NCI-H128 (cell line): ENCODE measurements around the gene CUTC.

Experiments used
- DNase-seq: peaks from one replicate; lab custom pipeline; 2025; ENCODE audit not compliant: unreplicated experiment; lab: John Stamatoyannopoulos, UW

CUTC gene

GRCh38 chr10:99782447-99783286, 50.6 kb downstream of the CUTC start, which contains the start of gene ABCC2:
Gene ABCC2, plus strand, starts transcription at chr10:99782640. Its CDS starts 205 bp downstream, at chr10:99782845.
- DNase-seq = no peak

- no peak for DNase-seq
These were observed 52.1 kb downstream of the CUTC start for GRCh38 chr10:99784016-99784726.

- no peak for DNase-seq
These were observed 52.9 kb downstream of the CUTC start for GRCh38 chr10:99784727-99785441.

DNA sequence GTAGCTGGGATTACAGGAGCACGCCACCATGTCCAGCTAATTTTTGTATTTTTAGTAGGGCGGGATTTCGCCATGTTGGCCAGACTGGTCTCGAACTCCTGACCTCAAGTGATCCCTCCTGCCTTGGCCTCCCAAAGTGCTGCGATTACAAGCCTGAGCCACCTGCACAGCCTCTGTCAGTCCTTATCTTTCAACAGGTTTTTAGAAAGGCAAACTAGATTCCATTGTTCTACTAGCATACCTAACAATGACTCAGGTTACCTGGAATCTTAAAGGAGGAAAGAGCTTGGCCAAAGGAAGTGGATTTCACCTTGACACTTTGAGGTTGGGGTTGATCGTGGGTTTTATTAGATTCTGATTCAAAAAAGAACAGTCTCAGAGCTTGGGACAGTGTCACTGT, 53.6 kb downstream of the CUTC start:
- no peak for DNase-seq

DNA sequence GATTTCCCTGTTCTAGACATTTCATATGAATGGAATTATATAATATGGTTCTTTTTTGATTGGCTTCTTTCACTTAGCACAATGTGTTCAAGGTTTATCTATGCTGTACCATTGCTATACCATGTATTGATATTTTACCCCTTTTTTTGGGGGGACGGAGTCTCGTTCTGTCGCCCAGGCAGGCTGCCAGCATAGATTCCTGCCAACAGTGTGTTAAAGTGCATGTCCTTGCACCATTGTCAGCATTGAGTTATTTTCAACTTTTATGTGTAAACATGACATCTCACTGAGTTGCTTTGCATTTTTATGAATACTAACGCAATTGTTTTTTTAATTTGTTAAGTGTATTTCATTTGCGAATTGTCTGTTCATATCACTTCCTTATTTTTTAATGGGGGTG, 55.3 kb downstream of the CUTC start:
- DNase-seq = no peak

DNA sequence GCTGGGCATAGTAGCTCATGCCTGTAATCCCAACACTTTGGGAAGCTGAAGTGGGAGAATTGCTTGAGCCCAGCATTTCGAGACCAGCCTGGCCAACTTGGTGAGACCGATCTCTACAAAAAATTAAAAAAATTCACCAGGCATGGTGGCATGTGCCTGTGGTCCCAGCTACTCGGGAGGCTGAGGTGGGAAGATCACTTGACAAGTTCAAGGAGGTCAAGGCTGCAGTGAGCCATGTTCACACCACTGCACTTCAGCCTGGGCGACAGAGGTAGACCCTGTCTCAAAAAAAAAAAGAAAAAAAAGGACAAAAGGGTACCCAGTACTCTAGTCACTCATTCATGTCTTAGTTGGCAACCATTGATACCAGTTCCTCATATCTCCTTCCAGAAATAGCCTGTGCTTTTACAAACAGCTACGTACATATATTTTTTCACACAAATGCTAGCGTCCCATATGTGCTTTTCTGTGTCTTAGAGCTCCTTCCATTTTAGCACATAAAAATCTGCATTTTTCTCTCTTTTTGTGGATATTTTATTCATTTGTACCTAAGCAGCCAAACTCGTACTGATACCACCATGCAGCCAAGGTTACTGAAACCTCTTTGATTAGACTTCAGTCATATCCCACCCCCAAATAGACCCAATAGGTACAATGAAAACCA, 55.9 kb downstream of the CUTC start:
- DNase-seq = no peak

DNA sequence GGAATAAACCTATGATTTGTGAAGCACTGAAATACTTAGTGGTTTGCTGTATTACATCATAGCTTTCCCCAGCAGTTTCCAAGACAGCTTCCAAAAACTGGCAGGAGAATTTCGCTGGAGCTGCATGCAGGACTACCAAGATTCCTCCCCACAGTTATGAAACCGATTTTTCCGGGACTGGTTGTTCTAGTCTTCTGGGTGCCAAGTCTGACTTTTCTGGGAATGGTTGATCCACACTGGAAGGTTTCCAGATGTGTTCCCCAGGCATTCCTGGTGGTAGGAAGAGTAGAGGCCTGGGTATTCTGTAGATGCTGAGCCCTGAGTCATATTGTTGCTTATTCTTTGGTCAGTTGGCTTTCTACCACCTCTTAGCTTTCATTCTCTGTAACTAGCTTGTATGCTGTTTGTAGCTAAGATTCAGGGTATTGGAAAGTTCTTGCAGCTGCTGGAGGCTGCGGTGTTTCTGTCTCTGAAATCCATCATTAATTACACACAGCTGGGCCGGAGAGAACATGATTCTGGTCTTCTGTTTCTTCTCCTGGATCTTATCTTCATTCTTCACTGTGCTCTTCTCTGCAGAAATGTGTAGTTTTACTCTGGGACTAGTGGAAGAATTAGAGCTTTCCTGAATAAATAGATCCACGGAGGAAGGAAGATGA, 56.7 kb downstream of the CUTC start:
- no peak for DNase-seq

DNA sequence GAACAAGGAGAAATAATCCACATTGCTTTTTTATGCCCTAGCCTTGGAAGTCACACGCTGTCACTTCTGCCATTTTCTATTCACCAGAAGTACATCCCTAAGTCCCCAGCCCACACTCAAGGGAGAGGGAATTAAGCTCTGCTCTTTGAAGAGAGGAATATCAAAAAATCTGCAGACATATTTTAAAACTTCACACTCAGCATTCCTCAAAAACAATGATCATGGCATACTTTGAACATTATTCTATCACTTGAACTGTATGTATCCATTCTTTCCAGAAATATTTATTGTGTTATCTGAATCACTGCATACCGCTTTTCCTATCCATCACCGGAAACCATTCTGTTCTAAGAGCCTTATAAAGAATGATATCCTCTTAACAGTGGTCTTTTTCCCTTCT, 59.8 kb downstream of the CUTC start:
- no peak for DNase-seq

- DNase-seq = no peak
These were observed 61.8 kb downstream of the CUTC start for GRCh38 chr10:99793819-99794218.

DNA sequence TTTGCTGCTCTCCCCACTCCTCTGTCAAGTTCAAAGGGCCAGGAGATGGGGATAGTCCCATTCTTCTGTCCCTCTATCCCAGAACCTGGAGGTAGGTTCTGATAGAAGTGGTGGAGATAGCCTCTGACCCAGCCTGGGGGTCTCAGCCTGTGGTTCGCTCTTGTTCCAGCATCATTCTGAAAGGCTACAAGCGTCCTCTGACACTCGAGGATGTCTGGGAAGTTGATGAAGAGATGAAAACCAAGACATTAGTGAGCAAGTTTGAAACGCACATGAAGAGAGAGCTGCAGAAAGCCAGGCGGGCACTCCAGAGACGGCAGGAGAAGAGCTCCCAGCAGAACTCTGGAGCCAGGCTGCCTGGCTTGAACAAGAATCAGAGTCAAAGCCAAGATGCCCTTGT, 64.9 kb downstream of the CUTC start:
- DNase-seq = no peak

DNA sequence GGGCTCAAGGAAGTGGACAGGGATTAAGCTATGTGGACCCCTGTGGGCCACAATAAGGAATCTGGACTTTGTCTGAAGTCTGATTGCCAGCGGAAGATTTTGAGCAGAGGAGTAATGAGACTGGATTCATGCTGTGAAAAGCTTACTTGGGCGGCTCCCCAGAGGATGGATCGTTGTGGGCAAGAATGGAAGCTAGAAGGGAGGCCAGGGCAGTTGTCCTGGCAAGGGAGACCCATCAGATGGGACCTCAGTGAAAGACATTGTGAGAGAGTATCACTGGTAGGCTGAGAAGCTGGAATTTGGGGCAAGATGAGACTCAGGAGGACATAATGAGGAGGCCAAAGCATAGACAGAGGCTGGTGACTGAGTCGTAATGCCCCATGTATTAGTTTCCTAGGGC, 66.0 kb downstream of the CUTC start:
- no peak for DNase-seq

DNA sequence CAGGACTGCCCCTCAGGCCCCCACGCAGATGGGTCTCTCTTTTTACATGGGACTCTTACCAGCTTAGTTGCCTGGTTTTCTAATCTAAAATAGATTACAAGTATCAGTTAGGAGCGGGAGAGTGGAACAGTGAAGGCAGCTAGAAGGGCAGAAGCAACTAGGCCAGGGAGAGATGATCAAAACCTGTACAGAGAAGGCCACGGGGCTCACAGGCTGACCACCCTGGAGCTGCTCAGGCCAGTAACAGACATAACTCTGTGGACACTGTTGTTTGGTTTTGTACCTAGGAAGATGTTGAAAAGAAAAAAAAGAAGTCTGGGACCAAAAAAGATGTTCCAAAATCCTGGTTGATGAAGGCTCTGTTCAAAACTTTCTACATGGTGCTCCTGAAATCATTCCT, 66.9 kb downstream of the CUTC start:
- DNase-seq = no peak

- no peak for DNase-seq
These were observed 67.6 kb downstream of the CUTC start for GRCh38 chr10:99799613-99800012.

DNA sequence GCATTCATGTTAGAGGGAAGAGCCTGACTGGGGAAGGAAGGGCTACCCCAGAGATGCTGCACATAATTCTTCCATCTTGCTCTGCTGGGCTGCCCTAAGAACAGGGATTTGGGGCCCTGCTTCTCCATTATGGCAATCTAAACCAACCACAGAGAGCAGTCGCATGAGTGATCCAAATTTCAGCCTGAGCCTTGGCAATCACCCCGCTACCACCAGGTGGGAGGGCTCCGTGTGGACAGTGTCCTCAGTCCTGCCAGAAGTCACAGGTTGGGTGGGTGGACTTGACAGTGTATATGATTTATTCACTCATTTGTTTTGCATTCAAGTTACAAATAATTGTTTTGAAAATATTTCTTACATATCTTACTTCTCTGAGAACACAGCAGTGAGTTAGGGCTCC, 72.4 kb downstream of the CUTC start:
- no peak for DNase-seq

- DNase-seq = no peak
These were observed 73.2 kb downstream of the CUTC start for GRCh38 chr10:99805190-99805589.
